ENCODE results near the gene FASN.

FASN gene

DNA sequence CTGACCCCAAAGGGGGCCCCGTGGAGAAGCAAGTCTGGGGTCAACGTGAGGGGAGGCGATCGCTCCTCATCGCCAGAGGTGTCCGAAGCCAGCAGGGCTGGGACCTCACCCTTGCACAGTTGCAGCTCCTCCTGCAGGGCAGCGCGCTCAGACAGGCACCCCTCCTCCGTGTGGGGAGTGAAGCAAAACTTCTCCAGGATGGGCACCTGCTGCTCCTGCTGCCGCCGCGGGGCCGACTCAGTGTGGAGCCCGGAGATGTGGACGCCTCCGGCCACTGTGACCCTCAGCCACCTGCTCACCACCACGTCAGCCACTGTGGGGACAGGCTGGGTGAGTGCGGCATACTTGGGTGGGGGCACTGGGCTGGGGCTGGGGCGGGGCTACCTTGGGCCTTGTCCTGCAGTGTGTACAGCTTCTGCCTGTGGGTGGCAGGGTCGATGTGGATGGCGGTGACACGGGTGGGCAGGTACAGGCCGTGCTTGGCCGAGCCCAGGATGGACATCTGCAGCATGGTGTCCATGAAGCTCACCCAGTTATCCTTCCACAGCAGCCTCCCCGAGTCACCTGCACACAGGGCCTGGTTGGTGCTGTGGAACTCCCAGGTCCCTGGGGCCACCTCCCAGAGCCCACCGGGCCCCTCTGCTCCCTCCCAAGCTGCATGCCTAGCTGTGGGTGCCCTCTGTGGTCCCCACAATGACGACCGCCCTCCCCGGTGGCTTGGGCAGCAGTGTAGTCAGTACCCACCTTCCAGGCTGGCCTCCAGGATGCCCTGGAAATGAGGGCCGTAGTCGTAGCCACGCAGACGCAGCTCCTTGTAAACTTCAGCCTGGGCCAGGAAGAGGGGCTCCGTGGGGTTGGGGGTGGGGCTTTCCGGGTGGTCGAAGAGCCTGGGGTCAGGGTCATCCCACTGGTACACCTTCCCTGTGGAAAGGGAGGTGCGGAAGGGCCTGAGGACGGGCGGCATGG is 10.8 kb downstream of the FASN start:
- FAIRE-seq: no peak

DNA sequence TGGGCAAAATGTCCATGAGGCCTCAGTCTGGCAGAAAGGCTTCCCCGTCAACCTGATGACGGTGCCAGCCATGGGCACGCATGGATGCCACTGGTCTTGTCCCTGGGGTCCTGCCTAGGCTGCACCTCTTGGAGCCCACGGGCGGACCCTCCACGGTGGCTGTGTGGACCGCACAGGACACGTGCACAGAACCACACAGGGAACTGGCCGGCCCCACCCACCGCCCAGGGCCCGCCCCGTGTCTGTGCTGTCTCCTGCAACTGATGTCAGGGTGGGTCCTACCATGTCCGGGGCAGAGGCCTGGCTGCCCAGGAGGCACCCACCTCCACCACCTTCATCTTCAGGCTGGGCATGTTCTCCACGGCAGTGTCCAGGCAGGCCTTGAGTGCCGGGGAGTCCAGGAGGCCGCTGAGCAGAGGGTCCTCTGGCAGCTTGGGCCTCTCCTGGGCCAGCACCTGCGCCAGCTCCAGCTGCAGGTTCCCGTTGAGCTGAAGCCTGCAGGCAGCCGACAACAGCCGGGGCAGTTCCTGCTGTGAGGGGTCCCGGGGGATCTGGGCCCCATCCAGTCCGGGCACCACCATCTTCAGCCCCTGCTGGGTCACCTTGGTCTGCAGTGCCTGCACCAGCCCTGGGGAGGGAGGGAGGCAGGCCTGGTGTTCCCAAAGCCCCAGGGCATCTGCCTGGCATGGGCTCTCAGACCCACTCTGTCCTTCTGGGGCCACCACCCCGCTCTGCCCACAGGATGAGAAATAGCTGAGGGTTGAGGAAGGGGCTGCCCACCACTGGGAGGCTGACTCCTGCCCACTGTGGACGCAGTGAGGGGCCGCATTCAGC is 11.9 kb downstream of the FASN start:
- FAIRE-seq: no peak

DNA sequence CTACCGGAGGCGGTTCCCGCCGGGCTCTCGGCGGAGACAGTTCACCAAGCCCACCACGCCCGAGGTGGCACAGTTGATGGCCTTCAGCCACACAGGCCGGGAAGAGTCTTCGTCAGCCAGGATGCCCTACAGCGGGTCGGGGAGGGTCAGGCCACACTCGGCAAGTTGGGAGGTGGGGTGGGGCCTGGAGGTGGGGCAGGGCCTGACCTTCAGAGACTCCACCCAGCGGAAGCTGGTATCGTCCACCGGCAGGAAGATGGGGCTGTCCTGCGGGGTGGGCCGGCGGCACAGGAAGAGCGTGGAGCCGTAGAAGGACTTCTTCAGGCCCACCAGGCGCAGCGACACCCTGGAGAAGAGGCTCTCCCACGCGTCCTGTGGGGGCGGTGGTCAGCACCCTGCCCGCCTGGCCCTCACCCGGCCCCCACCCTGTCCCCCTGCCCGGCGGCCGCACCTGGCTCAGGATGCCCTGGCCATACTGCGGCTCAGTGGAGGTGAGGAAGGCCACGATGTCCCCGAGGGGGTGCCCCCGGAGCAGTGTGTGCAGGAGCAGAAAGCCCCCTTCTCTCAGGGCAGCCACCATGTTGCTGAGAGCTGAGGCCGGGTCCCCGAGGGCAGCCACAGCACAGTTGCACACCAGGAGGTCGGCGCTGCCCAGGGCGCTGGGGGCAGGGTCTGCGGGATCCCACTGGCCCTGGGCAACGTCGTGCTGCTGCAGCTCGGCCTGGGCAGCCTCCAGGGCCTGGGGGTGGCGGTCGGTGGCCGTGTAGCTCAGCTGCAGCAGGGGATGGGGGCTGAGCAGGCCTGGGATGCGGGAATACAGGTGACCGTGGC is 12.8 kb downstream of the FASN start:
- no peak for FAIRE-seq

- no peak for FAIRE-seq
Observed at GRCh38 chr17:82084373-82085030, 13.5 kb downstream of the FASN start.

DNA sequence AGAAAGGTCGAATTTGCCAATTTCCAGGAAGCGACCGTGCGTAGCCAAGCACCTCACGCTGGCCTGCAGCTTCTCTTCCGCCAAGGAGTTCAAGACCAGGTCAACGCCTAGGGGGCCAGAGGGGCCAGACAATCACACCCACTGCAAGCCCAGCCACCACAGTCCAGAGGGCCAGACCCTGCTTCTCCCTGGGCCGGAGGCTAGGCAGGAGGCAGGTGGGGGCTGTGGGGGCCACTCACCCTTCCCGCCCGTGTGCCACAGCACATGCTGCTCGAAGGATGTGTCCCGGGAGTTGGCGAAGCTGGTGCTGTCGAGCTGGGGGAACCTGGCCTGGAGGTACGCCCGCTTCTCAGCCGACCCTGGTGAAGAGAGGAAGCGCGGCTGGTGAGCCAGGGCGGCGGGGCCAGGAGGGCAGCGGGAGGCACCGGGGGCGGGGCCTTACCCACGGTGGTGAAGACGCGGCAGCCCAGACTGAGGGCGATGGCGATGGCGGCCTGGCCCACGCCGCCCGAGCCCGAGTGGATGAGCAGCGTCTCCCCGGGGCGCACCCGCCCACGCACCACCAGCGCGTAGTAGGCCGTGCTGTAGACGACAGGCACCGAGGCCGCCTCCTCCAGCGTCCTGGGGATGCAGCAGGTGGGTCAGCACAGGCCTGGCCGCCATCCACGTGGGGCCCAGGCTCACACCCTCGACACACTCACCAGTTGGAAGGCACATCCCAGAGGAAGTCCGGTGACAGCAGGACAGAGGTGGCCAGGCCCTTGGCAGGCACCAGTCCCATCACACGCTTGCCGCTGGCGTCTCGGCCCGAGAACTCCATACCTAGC is 14.3 kb downstream of the FASN start:
- no peak for FAIRE-seq

DNA sequence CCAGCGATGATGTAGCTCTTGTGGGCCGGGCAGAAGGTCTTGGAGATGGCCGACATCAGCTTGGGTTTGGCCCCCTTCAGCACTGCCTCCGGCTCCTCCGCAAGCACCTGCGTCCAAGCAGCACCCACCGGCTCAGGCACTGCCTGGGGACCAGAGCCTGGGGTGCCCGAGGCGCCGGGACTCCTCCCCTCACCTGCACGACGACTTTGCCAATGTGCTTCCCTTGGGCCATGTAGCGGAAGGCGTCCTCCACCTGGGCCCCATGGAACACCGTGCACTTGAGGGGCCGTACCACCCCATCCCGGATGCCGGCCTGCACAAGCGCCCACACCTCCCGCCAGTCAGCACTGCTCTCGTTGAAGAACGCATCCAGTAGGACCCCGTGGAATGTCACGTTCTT is 15.0 kb downstream of the FASN start:
- FAIRE-seq: no peak

- FAIRE-seq: no peak
Observed at GRCh38 chr17:82082456-82082855, 15.6 kb downstream of the FASN start.

DNA sequence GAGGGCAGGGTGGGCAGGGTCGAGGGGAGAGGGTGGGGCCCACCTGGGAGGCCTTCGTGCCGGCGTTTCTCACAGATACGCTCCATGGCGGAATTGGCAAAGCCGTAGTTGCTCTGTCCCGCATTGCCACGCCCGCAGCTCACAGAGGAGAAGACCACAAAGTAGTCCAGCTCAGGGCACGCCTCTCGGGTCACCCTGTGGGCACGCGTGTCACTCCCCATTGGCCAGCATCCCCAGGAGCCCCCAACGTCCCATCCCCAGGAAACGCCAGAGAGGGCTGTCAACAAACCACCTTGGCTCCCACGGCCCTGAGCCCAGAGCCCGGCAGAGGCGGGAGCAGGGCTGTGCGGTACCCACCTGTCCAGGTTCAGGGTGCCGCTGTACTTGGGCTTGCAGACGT is 16.1 kb downstream of the FASN start:
- no peak for FAIRE-seq

DNA sequence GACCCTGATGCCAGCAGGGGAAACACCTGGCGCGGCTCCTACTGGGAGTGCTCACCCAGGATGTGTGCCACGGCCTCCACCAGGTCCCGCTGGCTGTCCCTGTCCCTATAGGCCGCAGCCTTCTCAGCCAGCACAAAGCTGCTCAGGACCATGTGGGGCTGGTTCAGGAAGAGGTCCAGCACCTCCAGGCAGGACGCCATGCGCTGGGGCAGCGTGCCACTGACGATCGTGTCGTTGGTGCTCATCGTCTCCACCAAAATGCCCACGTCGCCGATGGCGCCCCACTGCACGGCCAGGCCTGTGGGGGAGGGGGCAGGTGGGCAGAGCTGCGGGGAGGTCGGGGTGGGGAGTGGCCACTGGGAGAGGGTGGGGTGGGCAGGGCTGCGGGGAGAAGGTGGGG is 16.5 kb downstream of the FASN start:
- no peak for FAIRE-seq

DNA sequence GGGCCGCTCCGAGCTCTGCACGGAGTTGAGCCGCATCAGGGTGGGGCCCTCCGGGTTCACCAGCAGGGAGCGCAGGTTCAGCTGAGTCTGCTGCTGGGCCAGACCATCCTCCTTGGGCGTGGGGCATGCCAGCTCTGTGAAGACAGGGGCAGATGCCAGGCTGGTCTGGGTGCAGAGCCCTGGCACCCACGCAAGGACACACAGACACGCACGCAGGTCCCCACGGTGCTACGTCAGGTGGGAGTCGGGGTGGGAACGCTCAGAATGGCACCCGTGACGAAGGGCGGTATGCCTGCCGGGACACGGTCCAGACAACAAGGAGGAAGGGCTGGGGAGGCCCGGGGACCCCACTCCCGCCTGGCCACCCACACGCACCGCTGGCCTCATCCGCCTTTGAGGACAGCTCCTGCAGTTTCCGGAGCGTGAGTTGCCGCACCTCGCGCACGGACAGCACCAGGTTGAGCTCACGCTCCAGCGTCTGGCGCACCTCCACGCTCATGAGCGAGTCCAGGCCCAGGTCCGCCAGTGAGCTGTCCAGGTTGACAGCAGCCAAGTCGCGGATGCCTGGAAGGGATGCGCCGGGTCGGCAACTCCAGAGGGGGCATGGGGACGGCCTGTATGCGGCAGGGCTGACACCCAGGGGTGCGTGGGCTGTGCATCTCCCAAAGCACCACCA is 17.1 kb downstream of the FASN start:
- no peak for FAIRE-seq

- no peak for FAIRE-seq
Observed at GRCh38 chr17:82080048-82080788, 17.8 kb downstream of the FASN start.

DNA sequence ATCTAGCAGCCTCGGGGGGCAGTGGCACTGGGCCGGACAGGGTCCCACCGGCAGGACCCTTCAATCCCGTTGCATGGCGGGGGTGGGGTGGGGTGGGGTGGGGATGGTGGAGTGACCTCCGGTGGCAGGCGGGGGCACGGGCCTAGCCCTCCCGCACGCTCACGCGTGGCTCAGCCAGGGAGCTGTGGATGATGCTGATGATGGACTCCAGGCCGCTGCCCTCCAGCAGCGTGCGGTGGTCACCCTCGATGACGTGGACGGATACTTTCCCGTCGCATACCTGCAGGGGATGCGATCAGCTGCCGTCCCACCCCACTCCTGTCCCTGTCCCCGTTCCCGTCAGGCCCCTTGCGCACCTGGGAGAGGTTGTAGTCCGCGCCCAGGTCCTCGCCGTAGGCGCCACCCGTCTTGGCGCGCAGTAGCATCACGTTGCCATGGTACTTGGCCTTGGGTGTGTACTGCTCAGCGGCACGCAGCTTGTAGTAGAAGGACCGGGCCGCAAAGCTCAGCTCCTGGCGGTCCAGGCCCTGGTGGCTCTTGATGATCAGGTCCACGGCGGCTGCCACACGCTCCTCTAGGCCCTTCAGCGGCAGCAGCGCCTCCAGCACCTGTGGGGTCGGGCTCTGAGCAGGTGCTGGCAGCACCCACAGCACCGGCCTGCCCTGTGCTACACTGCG is 18.9 kb downstream of the FASN start:
- no peak for FAIRE-seq

DNA sequence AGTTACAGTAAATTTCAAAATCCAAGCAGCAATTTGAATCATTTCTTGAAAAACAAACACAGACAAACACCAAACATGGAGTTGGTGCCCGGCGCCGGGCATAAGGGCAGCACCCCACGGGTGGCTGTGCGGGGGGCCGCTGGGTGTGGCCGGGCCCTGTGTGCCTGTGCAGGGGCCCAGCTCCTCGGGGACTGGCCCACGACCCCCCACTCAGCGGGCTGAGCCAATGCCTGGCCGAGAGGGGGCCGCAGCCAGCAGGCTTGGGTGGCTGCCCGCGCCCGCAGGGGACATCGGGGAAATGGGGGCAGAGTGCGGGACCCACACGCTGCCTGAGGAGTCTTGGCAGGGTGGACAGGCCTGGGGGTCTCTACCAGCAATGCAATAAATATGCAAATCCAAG is 19.6 kb downstream of the FASN start:
- no peak for FAIRE-seq

- no peak for FAIRE-seq
Observed at GRCh38 chr17:82077617-82078358, 20.2 kb downstream of the FASN start.

DNA sequence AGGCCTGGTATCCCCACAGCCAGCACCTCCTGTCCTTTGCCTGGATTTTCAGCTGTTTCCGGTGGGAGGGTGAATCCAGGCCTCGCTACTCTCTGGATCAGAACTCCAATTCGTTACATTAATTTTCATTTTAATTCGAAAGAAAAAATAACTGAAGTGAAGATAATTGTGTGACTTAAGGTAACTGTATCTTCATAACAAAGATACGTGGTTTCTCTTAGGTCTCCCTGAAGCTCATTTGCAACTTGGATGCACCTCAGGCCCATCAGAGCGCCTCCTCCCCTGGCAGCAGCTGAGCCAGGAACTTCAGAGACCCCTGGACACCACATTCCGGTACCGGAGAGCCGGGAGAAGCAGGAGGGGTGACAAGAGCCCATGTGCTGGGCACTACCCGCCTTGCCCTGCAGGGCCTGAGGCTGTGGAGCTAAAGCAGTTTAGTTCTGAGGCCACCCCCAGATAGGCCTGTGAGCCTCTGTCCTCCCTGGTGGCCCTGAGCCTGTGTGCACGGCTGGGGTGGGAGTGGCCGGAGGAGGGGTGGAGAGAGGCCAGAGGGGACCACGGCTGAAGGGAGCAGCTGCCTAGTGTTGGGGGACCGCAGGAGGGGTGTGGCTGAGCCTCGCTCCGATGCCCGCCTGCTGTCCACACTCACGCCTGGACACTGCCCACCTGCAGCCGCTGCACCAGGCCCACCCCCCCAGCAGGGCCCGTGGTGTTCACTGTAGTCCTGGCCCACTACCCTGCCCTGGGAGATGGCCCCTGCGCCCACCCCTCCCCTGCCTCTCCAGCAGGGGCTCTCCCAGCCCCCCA is 21.0 kb downstream of the FASN start:
- no peak for FAIRE-seq

DNA sequence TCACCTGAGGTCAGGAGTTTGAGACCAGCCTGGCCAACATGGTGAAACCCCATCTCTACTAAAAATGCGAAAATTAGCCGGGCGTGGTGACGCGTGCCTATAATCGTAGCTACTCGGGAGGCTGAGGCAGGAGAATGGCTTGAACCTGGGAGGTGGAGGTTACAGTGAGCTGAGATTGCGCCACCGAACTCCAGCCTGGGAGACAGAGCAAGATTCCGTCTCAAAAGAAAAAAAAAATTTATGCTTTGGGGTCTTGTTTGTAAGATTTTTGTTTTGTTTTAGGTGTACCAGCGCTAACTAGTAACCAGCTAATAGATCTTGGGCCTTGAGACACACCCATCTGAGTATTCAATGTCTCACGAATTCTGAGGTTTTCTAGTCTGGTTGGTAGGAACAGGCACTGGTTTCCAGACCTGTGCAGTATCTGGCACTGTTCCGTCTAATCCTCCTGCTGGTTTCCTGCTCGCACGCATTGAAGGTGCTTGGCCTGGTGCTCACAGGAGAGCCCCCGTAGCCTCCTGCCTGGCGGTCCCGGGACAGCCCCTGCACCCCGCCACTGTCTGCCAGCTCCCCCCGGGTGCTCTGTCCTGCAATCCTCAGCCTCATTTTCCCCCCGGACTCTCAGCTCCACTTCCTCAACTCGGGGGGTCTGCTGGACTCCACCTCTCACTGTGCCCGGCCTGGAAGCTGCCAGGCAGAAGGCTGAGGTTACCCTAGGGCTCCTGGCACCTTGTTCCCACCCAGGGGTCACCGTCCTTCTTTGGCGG is 21.8 kb downstream of the FASN start:
- no peak for FAIRE-seq

DNA sequence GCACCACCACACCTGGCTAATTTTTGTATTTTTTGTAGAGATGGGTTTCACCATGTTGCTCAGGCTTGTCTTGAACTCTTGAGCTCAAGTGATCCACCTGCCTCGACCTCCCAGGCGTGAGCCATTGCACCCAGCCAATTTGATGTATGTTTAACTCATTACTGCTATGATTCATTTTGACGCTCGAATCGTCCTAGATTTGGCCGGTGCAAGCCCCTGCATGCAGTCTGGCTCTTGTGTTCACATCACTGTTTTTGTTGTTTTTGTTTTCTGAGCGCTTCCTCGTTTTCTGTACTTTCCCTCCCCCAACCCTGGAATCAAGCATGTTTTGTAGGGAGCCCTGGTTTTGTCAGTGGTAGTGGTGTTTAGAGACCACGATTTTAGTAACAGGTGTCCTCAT is 24.6 kb downstream of the FASN start:
- FAIRE-seq: no peak
